ENCODE results near the gene OR14C36.
"Not testable (repeated sequence)": the region's sequence is repeated elsewhere in the genome, so short reads cannot be mapped to it uniquely, and the experiment has no call there.

OR14C36 gene

GRCh38 chr1:248348475-248348874, at the start of gene OR14C36:
TSS of gene OR14C36 (plus strand) at chr1:248348775. CDS start at chr1:248348775, 0 bp downstream.
- Histone ChIP-seq H3K79me2 (ENCODE audit: insufficient read depth, low read length) (no peaks in the 10 kb centered on the region), H3K27me3 (ENCODE audit: low read length) (no peaks in the 10 kb centered on the region), H3K4me2 (ENCODE audit: low read depth, low read length, poor library complexity, severe bottlenecking) (no peak within 1 kb of the TSS), H3F3A (ENCODE audit: insufficient read depth) (no peaks in the 10 kb centered on the region), H3K9me3 (ENCODE audit: insufficient read depth, low read length) (no peaks in the 10 kb centered on the region), H2AFZ (ENCODE audit: low read depth, low read length, severe bottlenecking) (no peak within 1 kb of the TSS), H4K20me1 (ENCODE audit: low read depth, low read length) (no peaks in the 10 kb centered on the region), H3K27ac (ENCODE audit: low read depth, low read length) (no peak within 1 kb of the TSS), H3K36me3 (ENCODE audit: low read length) (no peaks in the 10 kb centered on the region), H3K9ac (ENCODE audit: low read length) (no peak within 1 kb of the TSS), H3K9me2 (replicated peaks; ENCODE audit: insufficient read depth, low read length) (no peaks in the 10 kb centered on the region), H3K4me3 (ENCODE audit: insufficient read depth, low read length, poor library complexity, severe bottlenecking) (no peak within 1 kb of the TSS)
- TF ChIP-seq EZH2phosphoT487 (conservative IDR thresholded peaks at IDR 0.05; ENCODE audit: low read length) (no peak), CTCF (IDR thresholded peaks at IDR 0.05; ENCODE audit: insufficient read depth, low read length, poor library complexity, severe bottlenecking) (no peak)

GRCh38 chr1:248303324-248303723, 45.3 kb upstream of the OR14C36 start, which contains the start of gene OR2T12:
TSS of gene OR2T12 (minus strand) at chr1:248303424. CDS start at chr1:248295578, 7,846 bp downstream.
- H3K27ac ChIP-seq (ENCODE audit: low read depth, low read length) = no peak within 1 kb of the TSS
- H3K9me2 ChIP-seq (replicated peaks; ENCODE audit: insufficient read depth, low read length) = no peaks in the 10 kb centered on the region
- no peaks in the 10 kb centered on the region for H3K9me3 ChIP-seq (ENCODE audit: insufficient read depth, low read length)
- H3K4me2 ChIP-seq (ENCODE audit: low read depth, low read length, poor library complexity, severe bottlenecking) = no peak within 1 kb of the TSS
- no peaks in the 10 kb centered on the region for H3K36me3 ChIP-seq (ENCODE audit: low read length)
- H3K4me3 ChIP-seq (ENCODE audit: insufficient read depth, low read length, poor library complexity, severe bottlenecking) = no peak within 1 kb of the TSS
- H2AFZ ChIP-seq (ENCODE audit: low read depth, low read length, severe bottlenecking) = no peak within 1 kb of the TSS
- TF ChIP-seq EZH2phosphoT487 (conservative IDR thresholded peaks at IDR 0.05; ENCODE audit: low read length) (no peak), CTCF (IDR thresholded peaks at IDR 0.05; ENCODE audit: insufficient read depth, low read length, poor library complexity, severe bottlenecking) (no peak)
- H4K20me1 ChIP-seq (ENCODE audit: low read depth, low read length) = no peaks in the 10 kb centered on the region
- H3K27me3 ChIP-seq (ENCODE audit: low read length) = no peaks in the 10 kb centered on the region
- H3K9ac ChIP-seq (ENCODE audit: low read length) = no peak within 1 kb of the TSS
- no peaks in the 10 kb centered on the region for H3K79me2 ChIP-seq (ENCODE audit: insufficient read depth, low read length)
- no peaks in the 10 kb centered on the region for H3F3A ChIP-seq (ENCODE audit: insufficient read depth)

DNA sequence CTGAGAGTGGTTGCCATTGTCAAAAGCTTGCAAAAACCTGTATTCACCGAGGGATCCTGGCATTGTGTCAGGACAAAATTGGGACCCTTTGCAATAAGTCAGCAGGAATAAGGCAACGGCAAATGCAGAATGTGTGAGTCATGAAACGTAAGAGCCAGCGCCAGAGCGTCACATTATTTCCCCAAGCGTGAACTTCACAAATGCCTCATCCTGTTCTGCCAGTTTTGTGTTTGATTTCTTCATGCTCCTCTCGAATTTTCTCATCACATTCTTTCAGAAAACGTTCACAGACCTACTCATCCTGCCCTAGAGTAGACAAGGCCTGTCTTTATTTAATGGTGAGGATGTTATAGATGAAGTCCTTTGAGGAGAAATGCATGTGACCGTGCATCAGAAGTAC, 42.9 kb upstream of the OR14C36 start:
- not testable (repeated sequence) for H3K27ac ChIP-seq (ENCODE audit: low read depth, low read length); H3K9me2 ChIP-seq (replicated peaks; ENCODE audit: insufficient read depth, low read length); H3K27me3 ChIP-seq (ENCODE audit: low read length); H3K36me3 ChIP-seq (ENCODE audit: low read length); H3K79me2 ChIP-seq (ENCODE audit: insufficient read depth, low read length); H3K4me2 ChIP-seq (ENCODE audit: low read depth, low read length, poor library complexity, severe bottlenecking); H4K20me1 ChIP-seq (ENCODE audit: low read depth, low read length); H3K4me3 ChIP-seq (ENCODE audit: insufficient read depth, low read length, poor library complexity, severe bottlenecking); H3F3A ChIP-seq (ENCODE audit: insufficient read depth); H3K9me3 ChIP-seq (ENCODE audit: insufficient read depth, low read length); H3K9ac ChIP-seq (ENCODE audit: low read length); H2AFZ ChIP-seq (ENCODE audit: low read depth, low read length, severe bottlenecking)

DNA sequence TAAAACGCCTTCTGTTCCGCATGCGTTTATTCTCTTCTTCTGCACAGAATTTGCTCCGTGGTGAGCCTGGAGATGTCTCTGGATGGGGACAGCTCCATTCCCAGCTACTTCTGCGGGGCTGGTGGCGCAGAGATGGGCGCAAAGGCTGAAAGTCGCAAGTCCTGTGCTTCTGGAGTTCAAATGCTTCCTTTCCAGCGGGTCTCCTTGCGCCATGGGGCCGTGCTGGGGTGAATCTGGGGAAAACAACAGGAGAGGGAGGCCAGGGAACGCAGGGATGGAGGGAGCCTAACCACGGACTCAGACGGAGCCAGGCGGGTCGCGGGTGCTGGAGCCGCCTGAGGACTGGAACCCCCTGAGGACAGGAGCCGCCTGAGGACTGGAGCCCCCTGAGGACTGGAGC, 42.5 kb upstream of the OR14C36 start:
- H3K4me2 ChIP-seq (ENCODE audit: low read depth, low read length, poor library complexity, severe bottlenecking) = no peak overlapping the region
- H3K4me3 ChIP-seq (ENCODE audit: insufficient read depth, low read length, poor library complexity, severe bottlenecking) = no peak overlapping the region
- H2AFZ ChIP-seq (ENCODE audit: low read depth, low read length, severe bottlenecking) = no peak overlapping the region
- no peaks in the 10 kb centered on the region for H3K79me2 ChIP-seq (ENCODE audit: insufficient read depth, low read length)
- no peaks in the 10 kb centered on the region for H3K27me3 ChIP-seq (ENCODE audit: low read length)
- no peaks in the 10 kb centered on the region for H3F3A ChIP-seq (ENCODE audit: insufficient read depth)
- no peak overlapping the region for H3K27ac ChIP-seq (ENCODE audit: low read depth, low read length)
- TF ChIP-seq EZH2phosphoT487 (conservative IDR thresholded peaks at IDR 0.05; ENCODE audit: low read length) (no peak), CTCF (IDR thresholded peaks at IDR 0.05; ENCODE audit: insufficient read depth, low read length, poor library complexity, severe bottlenecking) (no peak)
- H3K9ac ChIP-seq (ENCODE audit: low read length) = no peak overlapping the region
- H3K9me3 ChIP-seq (ENCODE audit: insufficient read depth, low read length) = no peaks in the 10 kb centered on the region
- no peaks in the 10 kb centered on the region for H4K20me1 ChIP-seq (ENCODE audit: low read depth, low read length)
- H3K36me3 ChIP-seq (ENCODE audit: low read length) = no peaks in the 10 kb centered on the region
- no peaks in the 10 kb centered on the region for H3K9me2 ChIP-seq (replicated peaks; ENCODE audit: insufficient read depth, low read length)

GRCh38 chr1:248306740-248307139, 41.8 kb upstream of the OR14C36 start:
- not testable (repeated sequence) for H3K36me3 ChIP-seq (ENCODE audit: low read length); H3K4me3 ChIP-seq (ENCODE audit: insufficient read depth, low read length, poor library complexity, severe bottlenecking); H3K9me2 ChIP-seq (replicated peaks; ENCODE audit: insufficient read depth, low read length); H2AFZ ChIP-seq (ENCODE audit: low read depth, low read length, severe bottlenecking); H3K4me2 ChIP-seq (ENCODE audit: low read depth, low read length, poor library complexity, severe bottlenecking); H3K27me3 ChIP-seq (ENCODE audit: low read length); H3K27ac ChIP-seq (ENCODE audit: low read depth, low read length); H3K79me2 ChIP-seq (ENCODE audit: insufficient read depth, low read length); H4K20me1 ChIP-seq (ENCODE audit: low read depth, low read length); H3K9me3 ChIP-seq (ENCODE audit: insufficient read depth, low read length); H3F3A ChIP-seq (ENCODE audit: insufficient read depth); H3K9ac ChIP-seq (ENCODE audit: low read length)

All from SU-DHL-6 (cell line).